ENCODE data around the gene TSSK6.

- no peak for TF ChIP-seq CTCF (IDR thresholded peaks at IDR 0.05)
- TF ChIP-seq POLR2A (IDR thresholded peaks at IDR 0.05): no peak
Observed at GRCh38 chr19:19542507-19542906, 27.2 kb upstream of the TSSK6 start.
